ENCODE results near the gene GDF10.

DNA sequence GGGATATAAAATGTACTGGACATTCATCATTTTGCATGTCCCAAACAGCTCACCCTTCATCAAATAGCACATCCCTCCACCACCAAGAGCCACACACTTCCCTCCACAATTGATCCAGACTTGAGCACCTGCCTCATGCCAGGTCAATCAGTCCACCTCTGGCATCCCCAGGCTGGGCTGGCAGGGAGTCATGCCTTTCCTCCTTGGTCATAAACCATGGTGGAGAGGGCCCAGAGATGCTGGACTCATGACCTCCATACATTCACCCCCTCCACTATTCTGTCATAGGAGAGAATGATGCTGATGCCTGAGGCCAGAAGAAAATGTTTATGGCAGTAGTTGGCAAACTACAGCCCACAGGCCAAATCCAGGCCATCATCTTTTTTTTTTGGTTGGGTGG lies 16.1 kb upstream of the GDF10 start:
- TF ChIP-seq, protein P1, sequence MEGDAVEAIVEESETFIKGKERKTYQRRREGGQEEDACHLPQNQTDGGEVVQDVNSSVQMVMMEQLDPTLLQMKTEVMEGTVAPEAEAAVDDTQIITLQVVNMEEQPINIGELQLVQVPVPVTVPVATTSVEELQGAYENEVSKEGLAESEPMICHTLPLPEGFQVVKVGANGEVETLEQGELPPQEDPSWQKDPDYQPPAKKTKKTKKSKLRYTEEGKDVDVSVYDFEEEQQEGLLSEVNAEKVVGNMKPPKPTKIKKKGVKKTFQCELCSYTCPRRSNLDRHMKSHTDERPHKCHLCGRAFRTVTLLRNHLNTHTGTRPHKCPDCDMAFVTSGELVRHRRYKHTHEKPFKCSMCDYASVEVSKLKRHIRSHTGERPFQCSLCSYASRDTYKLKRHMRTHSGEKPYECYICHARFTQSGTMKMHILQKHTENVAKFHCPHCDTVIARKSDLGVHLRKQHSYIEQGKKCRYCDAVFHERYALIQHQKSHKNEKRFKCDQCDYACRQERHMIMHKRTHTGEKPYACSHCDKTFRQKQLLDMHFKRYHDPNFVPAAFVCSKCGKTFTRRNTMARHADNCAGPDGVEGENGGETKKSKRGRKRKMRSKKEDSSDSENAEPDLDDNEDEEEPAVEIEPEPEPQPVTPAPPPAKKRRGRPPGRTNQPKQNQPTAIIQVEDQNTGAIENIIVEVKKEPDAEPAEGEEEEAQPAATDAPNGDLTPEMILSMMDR (IDR thresholded peaks at IDR 0.05; ENCODE audit: low read length) = no peak
- TF ChIP-seq EZH2phosphoT487 (IDR thresholded peaks at IDR 0.05; ENCODE audit: low read length) = no peak
